NCI-H187 treated with DMSO at 0.1 percent for 48 hours (cell line): Measurements from ENCODE around the gene TMEM181.
"Not testable (repeated sequence)": the region's sequence is repeated elsewhere in the genome, so short reads cannot be mapped to it uniquely, and the experiment has no call there.

Experiments
- DNase-seq: peaks from one replicate; lab custom pipeline; 2025; lab: John Stamatoyannopoulos, UW

Gene TMEM181

DNA sequence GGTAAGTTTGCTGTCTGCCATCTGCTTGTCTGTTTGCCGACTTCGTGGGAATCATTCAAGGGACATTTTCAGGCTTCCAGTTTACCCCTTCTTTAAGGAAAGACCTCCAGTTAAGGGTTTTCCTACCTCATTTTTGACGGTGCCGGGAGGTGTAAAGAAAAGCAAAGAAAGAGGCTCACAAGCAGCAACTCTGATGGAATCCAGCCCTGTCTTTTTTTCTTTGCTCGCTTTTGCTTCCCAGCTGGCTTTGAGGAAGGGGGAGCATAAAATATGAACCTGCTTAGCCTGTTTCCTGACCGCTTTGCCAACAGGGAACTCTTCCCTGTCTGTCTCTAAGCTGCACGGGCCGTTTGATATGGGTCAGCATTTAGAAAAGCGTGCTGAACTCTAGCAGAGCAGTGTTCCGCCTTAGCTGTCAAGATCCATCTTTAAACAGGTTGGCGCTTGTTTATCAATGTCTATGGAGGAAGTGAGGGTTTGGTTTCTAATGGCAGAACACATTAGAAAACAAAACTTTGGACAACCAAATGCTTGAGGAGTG lies 103.8 kb downstream of the TMEM181 start:
- no peak for DNase-seq

DNA sequence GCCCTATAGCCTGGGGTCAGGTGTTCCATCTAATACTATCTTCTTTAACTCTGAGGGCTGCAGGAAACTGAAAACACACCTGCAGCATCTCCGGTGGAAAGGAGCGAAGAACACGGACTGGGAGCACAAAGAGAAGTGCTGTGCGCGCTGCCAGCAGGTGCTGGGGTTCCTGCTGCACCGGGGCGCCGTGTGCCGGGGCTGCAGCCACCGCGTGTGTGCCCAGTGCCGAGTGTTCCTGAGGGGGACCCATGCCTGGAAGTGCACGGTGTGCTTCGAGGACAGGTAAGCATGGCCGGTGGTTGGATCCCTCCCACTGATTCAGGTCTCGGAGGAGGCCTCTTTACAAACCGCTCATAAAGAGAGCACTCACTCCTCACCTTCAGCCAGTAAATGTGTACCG lies 105.4 kb downstream of the TMEM181 start:
- DNase-seq = no peak

DNA sequence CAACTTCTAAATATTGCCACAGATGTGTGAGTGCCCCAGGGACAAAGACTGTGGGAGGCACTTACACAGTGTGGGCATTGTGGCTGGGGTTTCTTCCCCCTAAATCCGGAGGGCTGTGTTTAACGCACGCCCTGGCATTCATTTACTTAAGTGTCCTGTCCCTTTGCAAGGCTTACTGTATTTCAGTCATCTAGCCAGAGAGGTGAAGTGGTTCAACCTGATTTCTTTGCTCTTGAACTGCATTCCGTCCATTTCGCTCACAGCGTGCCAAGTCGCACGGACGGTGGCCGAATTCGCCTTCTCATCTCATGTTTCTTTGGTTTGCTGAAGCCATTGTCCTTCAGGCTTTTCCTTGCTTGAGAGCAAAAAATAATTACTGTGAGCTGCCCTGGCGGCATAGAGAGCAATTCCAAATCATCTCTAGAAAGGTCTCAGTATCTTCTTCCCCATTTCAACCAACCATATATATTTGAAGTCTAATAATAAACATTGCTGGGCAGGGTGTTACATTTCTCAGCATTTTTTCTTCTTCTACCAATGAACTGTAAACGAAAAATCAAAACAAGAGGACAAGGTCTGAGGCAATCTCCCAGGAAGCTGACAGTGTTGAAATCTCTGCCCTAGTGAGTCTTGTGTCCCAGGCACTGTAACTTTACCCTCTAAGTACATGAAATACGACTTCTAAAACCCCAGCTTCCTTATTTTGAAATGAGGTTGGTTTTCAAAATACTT lies 106.9 kb downstream of the TMEM181 start:
- no peak for DNase-seq

DNA sequence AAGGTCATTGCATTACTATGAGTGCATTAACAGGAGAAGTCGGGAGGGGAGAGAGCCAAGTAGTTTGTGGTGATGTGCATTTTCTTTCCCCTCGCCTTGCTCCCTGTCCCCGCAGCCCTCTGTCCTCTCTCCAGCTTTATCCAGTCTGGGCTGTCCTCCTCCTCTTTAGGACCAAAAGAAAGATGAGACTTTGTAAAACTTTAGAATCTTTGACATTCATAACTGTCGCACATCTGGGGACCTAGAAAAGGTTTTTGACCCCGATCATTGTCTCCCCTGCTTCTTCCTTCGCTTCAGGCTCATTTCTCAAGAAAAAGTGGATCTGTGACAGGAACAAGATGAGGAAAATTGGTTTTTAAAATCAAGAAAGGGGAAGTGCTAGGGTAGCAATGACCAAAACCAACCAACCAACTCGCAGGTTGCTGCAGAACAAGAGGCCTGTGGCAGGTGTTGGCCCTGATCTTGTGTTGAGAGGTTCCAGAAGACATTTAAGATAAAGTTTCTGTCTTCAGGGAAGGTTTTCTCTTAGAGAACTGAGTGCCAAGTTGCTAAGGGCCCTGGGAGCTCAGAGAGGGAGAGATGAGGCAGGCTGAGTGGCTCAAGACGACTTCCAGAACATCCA lies 107.6 kb downstream of the TMEM181 start:
- no peak for DNase-seq

DNA sequence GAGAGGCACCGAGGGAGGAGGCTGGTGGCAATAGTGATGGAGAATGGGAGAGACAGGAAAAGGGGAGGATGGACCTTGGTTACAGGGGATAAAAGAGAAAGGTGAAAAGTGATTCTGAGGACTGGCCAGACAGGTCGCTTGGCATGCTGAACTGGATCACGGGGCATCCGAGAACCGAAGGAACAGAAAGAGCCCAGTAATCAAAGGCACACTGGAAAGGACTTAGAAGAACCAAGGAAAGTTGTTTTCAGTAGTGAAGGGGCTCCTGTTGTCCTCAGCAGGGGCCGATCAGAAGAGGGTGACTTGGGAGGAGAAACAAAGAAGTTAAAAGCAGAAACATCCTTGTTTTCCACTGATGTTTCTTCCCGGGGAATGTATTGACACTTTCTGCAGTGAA lies 108.8 kb downstream of the TMEM181 start:
- DNase-seq = no peak

DNA sequence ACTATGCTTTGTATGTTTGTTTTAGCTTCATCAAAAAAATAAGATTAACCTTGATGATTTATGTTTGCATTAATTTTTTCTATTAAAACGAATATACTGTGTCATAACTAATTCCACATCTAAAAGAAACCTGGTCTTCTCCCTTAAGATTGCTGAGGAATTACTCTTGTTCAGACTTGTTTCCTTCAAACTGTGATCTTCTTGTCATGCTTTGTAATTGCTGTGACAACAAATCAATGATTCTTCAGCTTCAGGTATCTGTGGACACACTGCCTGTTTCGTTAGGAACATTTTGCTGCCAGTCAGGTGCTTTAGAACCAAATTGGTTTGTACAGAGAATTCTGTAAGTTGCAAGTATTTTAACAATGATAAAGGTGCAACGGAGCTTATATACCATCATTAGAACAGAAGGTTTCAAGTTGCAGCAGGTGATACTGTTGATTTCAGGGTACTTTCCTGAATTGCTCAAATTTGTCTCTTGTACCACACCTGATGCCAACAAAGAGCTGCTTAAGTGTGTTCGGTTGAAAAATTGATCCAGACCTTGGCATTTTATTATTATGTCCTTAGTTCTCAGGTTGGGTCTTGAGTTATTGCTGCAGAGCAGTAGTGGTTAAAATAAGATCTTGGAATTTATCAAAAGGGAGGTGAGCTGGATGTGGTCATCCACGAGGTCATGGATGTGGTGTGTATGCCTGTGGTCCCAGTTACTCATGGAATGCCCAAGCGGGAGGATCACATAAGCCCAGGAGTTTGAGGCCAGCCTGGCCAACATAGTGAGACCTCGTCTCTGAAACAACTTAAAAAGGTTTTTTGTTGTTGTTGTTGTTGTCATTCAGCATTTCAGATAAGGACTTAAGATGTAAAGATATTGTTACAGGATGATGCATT lies 109.5 kb downstream of the TMEM181 start:
- no peak for DNase-seq

DNA sequence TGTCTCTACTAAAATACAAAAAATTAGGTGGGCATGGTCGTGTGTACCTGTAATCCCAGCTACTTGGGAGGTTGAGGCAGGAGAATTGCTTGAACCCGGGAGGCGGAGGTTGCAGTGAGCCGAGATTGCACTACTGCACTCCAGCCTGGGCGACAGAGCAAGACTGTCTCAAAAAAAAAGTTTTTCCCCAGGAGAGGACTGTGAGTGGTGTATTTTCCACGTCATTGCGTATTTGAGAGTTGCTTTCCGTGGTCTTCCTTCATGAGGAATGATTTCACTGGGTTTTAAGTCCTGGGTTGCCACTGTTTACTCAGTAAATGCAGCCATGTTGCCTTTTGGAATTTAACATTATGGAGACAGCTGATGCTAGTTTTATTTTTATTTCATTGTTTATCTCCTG lies 112.2 kb downstream of the TMEM181 start:
- DNase-seq = not testable (repeated sequence)

DNA sequence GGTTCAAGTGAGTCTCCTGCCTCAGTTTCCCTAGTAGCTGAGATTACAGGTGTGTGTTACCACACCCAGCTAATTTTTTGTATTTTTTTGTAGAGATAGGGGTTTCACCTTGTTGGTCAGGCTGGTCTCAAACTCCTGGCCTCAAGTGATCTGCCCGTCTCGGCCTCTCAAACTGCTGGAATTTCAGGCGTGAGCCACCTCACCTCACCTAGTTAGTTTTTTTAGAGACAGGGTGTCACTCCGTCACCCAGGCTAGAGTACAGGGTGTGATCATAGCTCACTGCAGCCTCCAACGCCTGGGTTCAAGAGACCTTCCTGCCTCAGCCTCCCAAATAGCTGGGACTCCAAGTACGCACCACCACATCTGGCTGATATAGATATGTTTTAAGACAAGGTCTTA lies 112.8 kb downstream of the TMEM181 start:
- no peak for DNase-seq

DNA sequence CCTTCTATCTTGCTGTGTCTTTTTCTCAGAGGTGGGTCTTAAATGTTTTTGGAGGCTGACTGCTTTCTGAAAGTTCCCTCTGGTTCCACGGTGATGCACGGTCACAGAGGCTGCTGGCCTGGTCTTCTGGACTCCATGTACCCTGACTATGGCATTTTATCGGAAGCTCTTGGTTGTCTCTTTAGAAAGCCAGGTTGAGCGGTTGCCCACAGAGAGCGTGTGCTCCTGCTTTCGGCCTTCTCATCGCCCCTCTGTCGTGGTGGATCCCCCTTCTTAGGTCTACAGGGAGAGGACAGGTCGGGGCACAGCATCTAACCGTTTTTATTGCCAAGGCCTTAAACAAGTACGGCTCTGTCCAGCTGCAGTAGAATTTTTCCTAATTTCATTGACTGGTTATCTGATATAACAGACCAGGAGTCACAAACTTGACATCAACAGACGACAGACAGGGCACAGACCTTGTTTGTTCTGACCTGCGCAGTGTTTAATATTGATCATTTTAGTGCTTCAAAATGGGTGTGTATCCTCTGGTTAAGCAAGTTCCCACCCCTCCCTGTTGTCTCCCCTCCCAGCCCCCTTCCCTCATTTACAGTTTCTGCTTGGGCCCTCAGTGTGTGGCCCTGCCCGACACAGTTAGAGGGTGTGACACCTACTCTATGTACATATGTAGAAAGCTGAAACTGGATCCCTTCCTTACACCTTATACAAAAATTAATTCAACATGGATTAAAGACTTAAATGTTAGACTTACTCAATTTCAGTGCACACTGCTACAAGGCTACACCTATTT lies 114.6 kb downstream of the TMEM181 start:
- no peak for DNase-seq

DNA sequence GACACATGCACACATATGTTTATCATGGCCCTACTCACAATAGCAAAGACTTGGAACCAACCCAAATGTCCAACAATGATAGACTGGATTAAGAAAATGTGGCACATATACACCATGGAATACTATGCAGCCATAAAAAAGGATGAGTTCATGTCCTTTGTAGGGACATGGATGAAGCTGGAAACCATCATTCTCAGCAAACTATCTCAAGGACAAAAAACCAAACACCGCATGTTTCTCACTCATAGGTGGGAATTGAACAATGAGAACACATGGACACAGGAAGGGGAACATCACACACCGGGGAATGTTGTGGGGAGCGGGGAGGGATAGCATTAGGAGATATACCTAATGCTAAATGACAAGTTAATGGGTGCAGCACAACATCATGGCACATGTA lies 117.2 kb downstream of the TMEM181 start:
- DNase-seq = not testable (repeated sequence)

DNA sequence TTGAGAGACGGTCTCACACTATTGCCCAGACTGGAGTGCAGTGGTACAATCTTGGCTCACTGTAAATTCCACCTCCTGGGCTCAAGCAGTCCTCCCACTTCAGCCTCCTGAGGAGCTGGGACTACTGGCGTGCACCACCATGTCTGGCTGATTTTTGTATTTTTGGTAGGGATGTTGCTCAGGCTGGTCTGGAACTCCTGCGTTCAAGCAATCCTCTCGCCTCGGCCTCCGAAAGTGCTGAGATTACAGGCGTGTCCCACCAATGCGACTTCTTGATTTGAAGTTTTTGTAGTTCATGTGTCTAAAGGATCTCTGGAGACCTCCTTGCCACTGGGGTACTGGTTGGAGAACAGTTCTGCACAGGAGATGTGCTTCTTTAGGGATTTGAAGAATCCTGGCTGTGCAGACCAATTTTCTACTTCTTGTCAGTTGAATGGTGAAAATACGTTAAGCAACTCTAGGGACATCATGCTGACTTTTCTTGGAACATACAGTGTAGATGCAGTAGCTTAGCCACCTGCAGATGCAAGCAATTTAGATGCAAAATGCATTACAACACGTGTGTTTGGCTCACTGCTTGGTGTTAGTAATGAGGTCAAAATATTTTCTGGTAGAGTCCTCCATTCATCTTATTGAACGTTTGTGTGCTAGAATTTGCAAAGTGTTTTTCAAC lies 118.2 kb downstream of the TMEM181 start:
- no peak for DNase-seq

DNA sequence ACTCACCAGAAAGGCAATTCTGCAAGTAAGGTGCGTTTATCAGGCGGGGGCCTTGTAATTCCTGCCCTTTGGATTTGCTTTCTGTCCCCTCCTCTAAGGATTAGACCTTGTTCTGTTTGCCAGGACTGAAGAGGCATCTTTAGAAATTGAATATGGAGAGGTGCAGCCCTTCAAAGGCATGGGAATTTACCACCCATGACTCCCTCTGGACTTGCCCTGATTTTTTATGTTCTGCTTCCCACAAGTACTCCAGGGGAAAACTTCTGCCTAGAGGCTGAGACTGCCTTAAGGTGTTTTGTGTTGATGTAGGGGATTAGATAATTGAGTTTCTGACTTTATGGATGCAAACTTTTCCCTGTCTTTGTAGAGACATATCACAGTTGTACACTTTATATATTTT lies 120.1 kb downstream of the TMEM181 start:
- no peak for DNase-seq

DNA sequence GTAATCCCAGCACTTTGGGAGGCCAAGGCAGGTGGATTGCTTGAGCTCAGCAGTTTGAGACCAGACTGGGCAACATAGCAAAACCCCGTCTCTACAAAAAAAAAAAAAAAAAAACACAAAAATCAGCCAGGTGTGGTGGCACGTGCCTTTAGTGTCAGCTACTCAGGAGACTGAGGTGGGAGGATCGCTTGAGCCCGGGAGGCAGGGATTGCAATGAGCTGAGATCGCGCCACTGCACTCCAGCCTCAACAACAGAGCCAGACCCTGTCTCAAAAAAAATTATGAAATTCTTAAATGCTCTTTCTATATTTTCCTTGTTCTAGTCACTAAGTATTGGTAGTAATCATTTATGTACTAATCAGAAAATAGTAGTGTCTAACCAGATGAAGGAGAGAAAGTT lies 120.6 kb downstream of the TMEM181 start:
- no peak for DNase-seq

DNA sequence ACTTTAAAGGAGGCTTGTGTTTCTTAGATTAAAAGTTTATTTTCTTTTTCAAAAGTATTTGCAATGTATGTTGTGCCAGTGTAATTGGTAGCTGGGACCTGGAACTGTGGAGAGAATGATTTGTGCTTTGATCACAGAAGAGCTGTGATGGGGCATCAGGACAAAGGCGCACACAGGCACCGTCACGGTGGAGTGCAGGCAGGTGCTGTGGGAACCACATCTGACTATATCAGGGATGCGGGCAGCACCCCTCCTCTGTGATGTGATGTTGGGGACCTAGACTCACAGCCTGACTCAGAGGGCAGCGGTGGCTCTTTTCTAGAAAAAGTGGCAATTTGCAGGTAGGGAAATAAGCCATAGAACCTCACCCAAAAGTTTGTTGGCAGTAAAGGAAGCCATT lies 124.4 kb downstream of the TMEM181 start:
- no peak for DNase-seq

DNA sequence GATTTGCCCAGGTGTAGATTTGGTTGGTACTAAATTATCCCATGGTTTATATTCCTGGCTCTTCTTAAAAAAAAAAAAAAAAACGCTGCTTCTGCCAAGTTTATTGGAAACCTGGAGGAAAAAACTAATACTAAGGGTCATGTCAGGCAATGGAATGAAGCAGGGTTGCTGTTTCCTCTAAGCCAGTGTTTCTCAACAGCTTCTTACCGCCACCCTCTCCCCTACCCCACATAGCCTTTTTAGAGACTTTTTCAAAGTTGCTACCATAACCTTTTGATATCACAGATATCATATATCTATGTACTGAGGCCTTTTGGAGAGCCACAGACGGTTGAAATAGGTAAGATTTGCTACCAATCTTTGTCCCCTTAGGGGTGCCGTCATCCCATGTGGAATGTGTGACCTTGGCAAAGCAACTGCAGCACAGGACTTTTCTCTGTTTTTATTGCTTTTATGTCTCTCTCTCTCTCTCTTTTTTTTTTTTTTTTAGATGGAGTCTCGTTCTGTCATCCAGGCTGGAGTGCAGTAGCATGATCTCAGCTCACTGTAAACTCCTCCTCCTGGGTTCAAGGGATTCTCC lies 124.9 kb downstream of the TMEM181 start:
- no peak for DNase-seq
